ENCODE results near the gene YBX2.
"Not testable (repeated sequence)": the region's sequence is repeated elsewhere in the genome, so short reads cannot be mapped to it uniquely, and the experiment has no call there.

The YBX2 gene

GRCh38 chr17:7248796-7249195, 45.6 kb downstream of the YBX2 start:
- Histone ChIP-seq H3K4me3 (ENCODE audit: low read length) (no peak overlapping the region), H3K9ac (ENCODE audit: low read length) (no peak overlapping the region), H3K36me3 (ENCODE audit: control insufficient read depth, low read depth, low read length) (peaks cover 22% of the 10 kb centered on the region), H3K27me3 (ENCODE audit: control insufficient read depth, insufficient read depth, low read length) (no peaks in the 10 kb centered on the region), H3K9me3 (ENCODE audit: control insufficient read depth, low read depth, low read length) (no peaks in the 10 kb centered on the region), H3K27ac (ENCODE audit: low read length) (no peak overlapping the region), H3K4me1 (ENCODE audit: control insufficient read depth, low read depth, low read length) (peaks cover 12% of the 10 kb centered on the region)

DNA sequence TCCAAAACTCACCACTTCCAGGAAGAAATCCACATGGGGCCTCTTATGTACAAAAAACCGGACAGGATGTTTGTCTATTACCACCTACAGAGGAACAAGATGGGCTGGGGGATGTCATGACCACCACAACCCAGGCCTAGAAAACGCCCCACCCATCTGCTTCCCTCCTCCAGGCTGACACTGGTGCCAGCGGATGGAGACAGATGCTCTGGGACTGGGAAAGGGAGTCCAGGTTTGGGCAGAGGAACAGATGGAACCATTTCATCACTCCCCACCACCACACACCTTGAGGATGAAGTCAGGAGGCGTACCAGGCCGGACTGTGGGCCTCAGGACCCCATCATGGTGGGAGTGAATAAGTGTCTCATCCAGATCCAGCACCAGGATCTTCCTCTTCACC, 47.7 kb downstream of the YBX2 start:
- H3K4me1 ChIP-seq (ENCODE audit: control insufficient read depth, low read depth, low read length), result peaks cover 7% of the 10 kb centered on the region
- H3K27ac ChIP-seq (ENCODE audit: low read length), result no peak overlapping the region
- H3K9me3 ChIP-seq (ENCODE audit: control insufficient read depth, low read depth, low read length), result no peaks in the 10 kb centered on the region
- no peaks in the 10 kb centered on the region for H3K27me3 ChIP-seq (ENCODE audit: control insufficient read depth, insufficient read depth, low read length)
- H3K36me3 ChIP-seq (ENCODE audit: control insufficient read depth, low read depth, low read length), result peaks cover 22% of the 10 kb centered on the region
- no peak overlapping the region for H3K4me3 ChIP-seq (ENCODE audit: low read length)
- no peak overlapping the region for H3K9ac ChIP-seq (ENCODE audit: low read length)

- H3K27me3 ChIP-seq (ENCODE audit: control insufficient read depth, insufficient read depth, low read length); H3K9me3 ChIP-seq (ENCODE audit: control insufficient read depth, low read depth, low read length); H3K4me3 ChIP-seq (ENCODE audit: low read length); H3K27ac ChIP-seq (ENCODE audit: low read length); H3K9ac ChIP-seq (ENCODE audit: low read length); H3K4me1 ChIP-seq (ENCODE audit: control insufficient read depth, low read depth, low read length): not testable (repeated sequence)
- peaks cover 29% of the 10 kb centered on the region for H3K36me3 ChIP-seq (ENCODE audit: control insufficient read depth, low read depth, low read length)
Measured at GRCh38 chr17:7243838-7244237, 50.6 kb downstream of the YBX2 start.

DNA sequence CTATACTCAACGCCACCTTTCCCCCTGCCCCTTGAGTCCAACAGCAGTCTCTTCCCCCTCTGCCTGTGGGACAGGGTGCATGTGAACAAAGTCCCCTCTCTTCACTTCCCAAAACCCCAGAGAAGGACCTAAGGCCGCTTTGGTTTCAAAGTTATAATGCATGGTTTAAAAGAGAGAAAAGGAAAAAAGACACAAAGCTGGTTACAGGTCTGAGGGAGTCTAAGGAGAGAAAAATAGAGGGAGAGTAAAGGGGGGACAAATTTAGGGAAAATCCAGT, 51.0 kb downstream of the YBX2 start:
- Histone ChIP-seq H3K9me3 (ENCODE audit: control insufficient read depth, low read depth, low read length) (no peaks in the 10 kb centered on the region), H3K4me3 (ENCODE audit: low read length) (peak overlapping the region; percentile 86), H3K27me3 (ENCODE audit: control insufficient read depth, insufficient read depth, low read length) (no peaks in the 10 kb centered on the region), H3K27ac (ENCODE audit: low read length) (no peak overlapping the region), H3K9ac (ENCODE audit: low read length) (peak overlapping the region; percentile 71), H3K36me3 (ENCODE audit: control insufficient read depth, low read depth, low read length) (peaks cover 29% of the 10 kb centered on the region), H3K4me1 (ENCODE audit: control insufficient read depth, low read depth, low read length) (peaks cover 7% of the 10 kb centered on the region)

- H3K4me1 ChIP-seq (ENCODE audit: control insufficient read depth, low read depth, low read length), result peaks cover 7% of the 10 kb centered on the region
- no peaks in the 10 kb centered on the region for H3K9me3 ChIP-seq (ENCODE audit: control insufficient read depth, low read depth, low read length)
- H3K27ac ChIP-seq (ENCODE audit: low read length), result peak overlapping the region; percentile 83
- no peaks in the 10 kb centered on the region for H3K27me3 ChIP-seq (ENCODE audit: control insufficient read depth, insufficient read depth, low read length)
- peak overlapping the region; percentile 71 for H3K9ac ChIP-seq (ENCODE audit: low read length)
- H3K4me3 ChIP-seq (ENCODE audit: low read length), result peak overlapping the region; percentile 86
- peaks cover 29% of the 10 kb centered on the region for H3K36me3 ChIP-seq (ENCODE audit: control insufficient read depth, low read depth, low read length)
Measured at GRCh38 chr17:7242717-7243452, 51.6 kb downstream of the YBX2 start.

DNA sequence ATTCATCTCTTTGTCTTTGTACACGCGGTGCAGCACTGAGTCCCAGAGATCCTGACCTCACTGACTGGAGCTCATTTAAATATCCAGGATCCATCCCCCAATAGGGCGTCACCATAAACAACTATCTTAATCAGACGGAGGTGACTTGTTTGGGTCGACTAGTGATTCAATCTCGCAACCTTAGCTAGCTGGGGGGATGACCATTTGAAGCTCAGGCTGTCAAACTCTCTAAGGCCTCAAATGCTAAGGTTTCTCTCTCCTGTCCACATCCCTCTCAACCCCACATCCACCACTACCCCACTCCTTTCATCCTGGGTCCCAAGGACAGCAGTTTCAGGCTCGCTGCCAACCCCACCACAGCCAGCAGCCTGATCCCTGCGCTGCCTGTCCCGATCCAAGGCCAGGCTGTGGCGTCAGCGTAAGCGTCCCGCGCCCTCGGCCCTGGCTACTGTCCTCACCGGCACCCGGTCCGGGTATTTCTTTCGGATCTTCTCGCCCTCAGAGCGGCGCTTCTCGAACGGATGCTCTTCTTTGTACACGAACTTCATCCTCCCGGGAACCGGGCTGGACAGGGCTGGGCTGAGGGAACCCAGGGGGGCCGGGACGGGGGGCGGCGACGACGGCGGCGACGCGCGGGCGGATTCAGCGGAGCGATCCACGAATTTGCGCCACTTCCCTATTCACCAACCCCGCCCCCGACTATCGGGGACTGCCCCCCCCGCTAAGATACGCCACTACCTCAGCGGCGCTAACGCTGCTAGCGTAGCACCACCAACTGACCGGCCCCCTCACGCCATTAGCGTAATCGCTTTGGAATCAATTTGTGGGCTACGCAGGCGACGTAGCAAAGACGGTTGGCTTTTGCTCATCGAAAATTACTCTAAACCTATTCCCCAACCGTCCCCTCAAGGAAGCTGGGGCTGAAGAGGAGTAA, 52.4 kb downstream of the YBX2 start, which contains the start of gene GABARAP:
Gene GABARAP, minus strand, starts transcription at position 667 of the 934 bp plus-strand sequence. Its CDS starts 119 bp downstream, at position 548.
- peak within 1 kb of the TSS; percentile 71 for H3K9ac ChIP-seq (ENCODE audit: low read length)
- H3K9me3 ChIP-seq (ENCODE audit: control insufficient read depth, low read depth, low read length), result no peaks in the 10 kb centered on the region
- peak within 1 kb of the TSS; percentile 86 for H3K4me3 ChIP-seq (ENCODE audit: low read length)
- peak within 1 kb of the TSS; percentile 83 for H3K27ac ChIP-seq (ENCODE audit: low read length)
- H3K27me3 ChIP-seq (ENCODE audit: control insufficient read depth, insufficient read depth, low read length), result no peaks in the 10 kb centered on the region
- H3K4me1 ChIP-seq (ENCODE audit: control insufficient read depth, low read depth, low read length), result peaks cover 12% of the 10 kb centered on the region
- peaks cover 31% of the 10 kb centered on the region for H3K36me3 ChIP-seq (ENCODE audit: control insufficient read depth, low read depth, low read length)

GRCh38 chr17:7241090-7241733, 53.2 kb downstream of the YBX2 start:
- Histone ChIP-seq H3K36me3 (ENCODE audit: control insufficient read depth, low read depth, low read length) (peaks cover 34% of the 10 kb centered on the region), H3K27ac (ENCODE audit: low read length) (peak overlapping the region; percentile 3), H3K9ac (ENCODE audit: low read length) (peak overlapping the region; percentile 71)

DNA sequence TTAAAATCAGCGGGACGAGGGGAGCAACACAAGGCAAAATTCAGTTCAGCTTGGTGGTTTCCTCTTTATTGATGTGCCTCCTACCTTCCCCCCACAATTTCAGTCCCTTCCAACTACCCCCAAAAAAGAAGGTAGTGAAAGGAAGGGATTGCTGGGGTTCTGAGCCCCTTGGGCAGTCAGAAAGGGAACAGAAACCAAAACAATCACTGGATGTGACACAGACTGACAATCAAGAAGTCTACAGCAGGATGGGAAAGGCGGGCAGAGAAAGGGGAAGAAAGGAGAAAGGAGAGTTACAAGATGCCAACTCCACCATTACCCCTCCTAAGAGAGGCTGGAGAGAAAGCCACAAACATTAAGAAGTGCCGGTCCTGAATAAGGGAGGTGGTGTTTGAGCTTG, 54.1 kb downstream of the YBX2 start:
- Histone ChIP-seq H3K4me3 (ENCODE audit: low read length) (peak overlapping the region; percentile 86), H3K27ac (ENCODE audit: low read length) (no peak overlapping the region), H3K36me3 (ENCODE audit: control insufficient read depth, low read depth, low read length) (peaks cover 36% of the 10 kb centered on the region), H3K4me1 (ENCODE audit: control insufficient read depth, low read depth, low read length) (peaks cover 12% of the 10 kb centered on the region), H3K27me3 (ENCODE audit: control insufficient read depth, insufficient read depth, low read length) (no peaks in the 10 kb centered on the region), H3K9me3 (ENCODE audit: control insufficient read depth, low read depth, low read length) (no peaks in the 10 kb centered on the region), H3K9ac (ENCODE audit: low read length) (no peak overlapping the region)

More at GRCh38 chr17:7241090-7241733, 53.2 kb downstream of the YBX2 start:
- H3K9me3 ChIP-seq (ENCODE audit: control insufficient read depth, low read depth, low read length), result no peaks in the 10 kb centered on the region
- peaks cover 12% of the 10 kb centered on the region for H3K4me1 ChIP-seq (ENCODE audit: control insufficient read depth, low read depth, low read length)
- peak overlapping the region; percentile 86 for H3K4me3 ChIP-seq (ENCODE audit: low read length)
- no peaks in the 10 kb centered on the region for H3K27me3 ChIP-seq (ENCODE audit: control insufficient read depth, insufficient read depth, low read length)

- peaks cover 20% of the 10 kb centered on the region for H3K4me1 ChIP-seq (ENCODE audit: control insufficient read depth, low read depth, low read length)
- no peaks in the 10 kb centered on the region for H3K27me3 ChIP-seq (ENCODE audit: control insufficient read depth, insufficient read depth, low read length)
- H3K27ac ChIP-seq (ENCODE audit: low read length), result peak within 1 kb of the TSS; percentile 80
- H3K9me3 ChIP-seq (ENCODE audit: control insufficient read depth, low read depth, low read length), result no peaks in the 10 kb centered on the region
- peak within 1 kb of the TSS; percentile 97 for H3K4me3 ChIP-seq (ENCODE audit: low read length)
- peak within 1 kb of the TSS; percentile 96 for H3K9ac ChIP-seq (ENCODE audit: low read length)
- H3K36me3 ChIP-seq (ENCODE audit: control insufficient read depth, low read depth, low read length), result peaks cover 37% of the 10 kb centered on the region
Measured at GRCh38 chr17:7239091-7240027, 55.1 kb downstream of the YBX2 start, which contains the start of gene PHF23. PHF23 (minus strand) TSS chr17:7239457; CDS start chr17:7239279, 178 bp downstream.

DNA sequence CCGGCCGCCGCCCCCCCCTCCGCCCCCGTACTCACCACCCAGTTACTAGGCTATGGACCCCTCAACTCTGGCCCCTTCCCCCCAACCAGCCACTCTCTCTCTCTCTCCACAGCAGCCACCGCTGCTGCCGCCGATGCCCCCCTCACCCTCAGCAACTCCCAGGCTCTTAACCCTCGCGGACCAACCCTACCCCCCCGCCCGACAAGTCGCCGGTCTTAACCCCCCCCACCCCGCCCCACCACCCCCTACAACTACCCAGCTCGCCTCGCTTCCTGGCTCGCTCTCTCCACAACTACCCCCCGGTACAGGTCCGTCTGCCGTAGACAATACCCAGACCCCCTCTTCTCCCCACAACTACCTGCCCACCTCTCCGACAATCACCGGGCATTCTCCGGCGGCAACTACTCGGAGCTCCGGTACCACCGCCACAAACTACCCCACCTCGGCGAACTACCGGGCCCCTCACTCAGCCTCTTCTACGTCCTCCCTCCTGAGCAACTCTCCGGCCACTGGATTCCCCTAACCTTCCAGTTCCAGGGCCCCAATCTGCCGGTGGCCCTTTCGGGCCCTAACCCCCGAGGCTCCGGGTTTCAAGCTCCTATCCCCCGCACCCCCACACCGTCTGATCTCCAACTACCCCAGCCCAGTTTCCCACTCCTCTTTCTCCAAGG, 55.9 kb downstream of the YBX2 start:
- H3K4me1 ChIP-seq (ENCODE audit: control insufficient read depth, low read depth, low read length), result peaks cover 20% of the 10 kb centered on the region
- peak overlapping the region; percentile 97 for H3K4me3 ChIP-seq (ENCODE audit: low read length)
- peaks cover 32% of the 10 kb centered on the region for H3K36me3 ChIP-seq (ENCODE audit: control insufficient read depth, low read depth, low read length)
- H3K27me3 ChIP-seq (ENCODE audit: control insufficient read depth, insufficient read depth, low read length), result no peaks in the 10 kb centered on the region
- peak overlapping the region; percentile 80 for H3K27ac ChIP-seq (ENCODE audit: low read length)
- peak overlapping the region; percentile 96 for H3K9ac ChIP-seq (ENCODE audit: low read length)
- H3K9me3 ChIP-seq (ENCODE audit: control insufficient read depth, low read depth, low read length), result no peaks in the 10 kb centered on the region
